D721Med (cell line): ENCODE results near the gene CDHR5.

Source experiments
- DNase-seq: peaks from one replicate; pipeline ENCODE4 v3.0.0; 2011; ENCODE audit warnings: low spot score; ENCODE audit not compliant: insufficient read length
- FAIRE-seq: peaks from 2 replicates; lab custom pipeline; 2011; peaks lifted over from hg19 to GRCh38; lab: Jason Lieb, UNC
- TF ChIP-seq, protein P1 (sequence below): IDR thresholded peaks from 2 replicates; pipeline ENCODE4 v1.5.1; 2012; ENCODE audit warnings: mild to moderate bottlenecking, control low read depth; ENCODE audit not compliant: insufficient read depth; ENCODE audit errors: missing control alignments

The CDHR5 gene

DNA sequence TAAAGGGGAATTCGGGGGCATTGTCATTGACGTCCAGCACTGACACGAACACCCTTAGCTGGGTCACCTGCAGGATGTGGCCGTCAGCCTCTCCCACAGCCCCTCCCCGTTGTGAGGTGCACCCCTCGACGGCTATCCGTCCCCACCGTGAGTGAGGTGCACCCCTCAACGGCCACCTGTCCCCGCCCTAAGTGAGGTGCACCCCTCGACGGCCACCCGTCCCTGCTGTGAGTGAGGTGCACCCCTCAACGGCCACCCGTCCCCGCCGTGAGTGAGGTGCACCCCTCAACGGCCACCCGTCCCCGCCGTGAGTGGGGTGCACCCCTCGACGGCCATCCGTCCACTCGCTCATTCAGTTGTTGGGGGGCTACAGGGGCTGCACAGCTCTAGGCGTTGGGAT, 2.9 kb downstream of the CDHR5 start:
- DNase-seq (no peak), FAIRE-seq (no peak)
- TF ChIP-seq, protein P1, sequence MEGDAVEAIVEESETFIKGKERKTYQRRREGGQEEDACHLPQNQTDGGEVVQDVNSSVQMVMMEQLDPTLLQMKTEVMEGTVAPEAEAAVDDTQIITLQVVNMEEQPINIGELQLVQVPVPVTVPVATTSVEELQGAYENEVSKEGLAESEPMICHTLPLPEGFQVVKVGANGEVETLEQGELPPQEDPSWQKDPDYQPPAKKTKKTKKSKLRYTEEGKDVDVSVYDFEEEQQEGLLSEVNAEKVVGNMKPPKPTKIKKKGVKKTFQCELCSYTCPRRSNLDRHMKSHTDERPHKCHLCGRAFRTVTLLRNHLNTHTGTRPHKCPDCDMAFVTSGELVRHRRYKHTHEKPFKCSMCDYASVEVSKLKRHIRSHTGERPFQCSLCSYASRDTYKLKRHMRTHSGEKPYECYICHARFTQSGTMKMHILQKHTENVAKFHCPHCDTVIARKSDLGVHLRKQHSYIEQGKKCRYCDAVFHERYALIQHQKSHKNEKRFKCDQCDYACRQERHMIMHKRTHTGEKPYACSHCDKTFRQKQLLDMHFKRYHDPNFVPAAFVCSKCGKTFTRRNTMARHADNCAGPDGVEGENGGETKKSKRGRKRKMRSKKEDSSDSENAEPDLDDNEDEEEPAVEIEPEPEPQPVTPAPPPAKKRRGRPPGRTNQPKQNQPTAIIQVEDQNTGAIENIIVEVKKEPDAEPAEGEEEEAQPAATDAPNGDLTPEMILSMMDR = no peak

- no peak for FAIRE-seq
- TF ChIP-seq, protein P1 = no peak
- DNase-seq = no peak
Observed at GRCh38 chr11:620935-621814, 3.6 kb downstream of the CDHR5 start.

GRCh38 chr11:620201-620600, 4.6 kb downstream of the CDHR5 start:
- DNase-seq (no peak), FAIRE-seq (no peak)
- TF ChIP-seq, protein P1 = no peak

DNA sequence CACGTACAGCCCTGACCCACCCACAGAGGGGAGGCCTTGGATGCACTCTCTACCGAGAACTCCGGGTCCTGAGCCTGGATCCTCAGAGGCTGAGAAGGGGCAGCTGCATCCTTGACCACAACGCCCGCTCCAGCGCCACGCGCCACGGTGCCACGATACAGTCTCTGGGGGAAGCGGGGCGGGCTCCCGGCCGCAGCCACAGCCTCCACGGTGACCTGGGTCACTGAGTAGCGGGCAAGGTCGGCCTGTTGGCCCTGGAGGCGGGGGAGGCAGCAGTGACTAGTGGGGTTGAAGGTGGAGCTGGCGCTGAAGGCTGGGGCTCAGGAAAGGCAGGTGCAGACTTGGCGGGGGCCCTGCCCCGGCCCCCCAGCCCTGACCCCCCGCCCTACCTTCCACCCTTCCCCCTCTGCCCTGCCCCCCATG, 5.1 kb downstream of the CDHR5 start:
- TF ChIP-seq, protein P1 = no peak
- DNase-seq (no peak), FAIRE-seq (no peak)

DNA sequence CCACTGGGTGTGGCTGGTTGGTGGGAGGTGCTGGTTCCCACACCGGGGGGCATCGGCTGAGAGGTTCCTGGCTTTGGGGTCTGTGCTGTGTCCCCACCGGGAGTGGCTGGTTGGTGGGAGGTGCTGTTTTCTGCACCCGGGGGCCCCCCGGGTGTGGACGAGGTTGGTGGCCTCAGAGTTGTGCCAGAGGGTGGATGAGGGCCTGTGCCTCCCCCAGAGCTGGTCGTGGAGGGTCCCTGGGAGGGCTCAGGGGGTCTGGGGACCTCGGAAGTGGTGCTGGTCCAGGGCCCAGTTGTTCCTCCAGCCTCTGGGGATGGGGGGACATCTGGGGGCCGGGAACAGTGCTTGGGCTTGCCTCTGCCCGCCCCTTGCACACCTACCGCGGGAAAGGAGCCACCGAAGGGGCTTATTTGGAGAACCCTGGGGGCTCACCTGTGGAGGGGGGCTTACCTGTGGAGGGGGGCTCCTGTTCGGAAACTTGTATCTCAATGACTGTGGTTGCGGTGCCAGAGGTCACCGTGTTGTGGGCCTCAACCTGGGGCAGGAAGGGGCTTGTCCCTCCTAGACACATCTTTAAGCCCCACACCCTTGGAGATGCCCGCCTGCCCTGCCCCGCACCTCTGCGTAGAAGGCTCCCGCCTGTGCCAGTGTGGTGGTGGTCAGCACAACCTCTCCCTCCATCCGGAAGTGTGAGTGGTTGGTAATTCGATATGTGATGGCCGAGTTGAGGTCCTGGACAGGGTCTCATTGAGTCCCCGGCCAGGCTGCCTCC, 5.7 kb downstream of the CDHR5 start:
- no peak for FAIRE-seq
- TF ChIP-seq, protein P1 = no peak
- DNase-seq = no peak

- no peak for FAIRE-seq
- DNase-seq = no peak
- TF ChIP-seq, protein P1 = no peak
Observed at GRCh38 chr11:617912-618682, 6.7 kb downstream of the CDHR5 start.
